Hippocampal formation (tissue), 2 donors: ENCODE measurements around the gene PCYT2.
"Not testable (repeated sequence)": the region's sequence is repeated elsewhere in the genome, so short reads cannot be mapped to it uniquely, and the experiment has no call there.

Experiments used
- DNase-seq, 2 donors: peaks; one replicate each; lab custom pipeline; 2025; lab: John Stamatoyannopoulos, UW

Gene PCYT2

DNA sequence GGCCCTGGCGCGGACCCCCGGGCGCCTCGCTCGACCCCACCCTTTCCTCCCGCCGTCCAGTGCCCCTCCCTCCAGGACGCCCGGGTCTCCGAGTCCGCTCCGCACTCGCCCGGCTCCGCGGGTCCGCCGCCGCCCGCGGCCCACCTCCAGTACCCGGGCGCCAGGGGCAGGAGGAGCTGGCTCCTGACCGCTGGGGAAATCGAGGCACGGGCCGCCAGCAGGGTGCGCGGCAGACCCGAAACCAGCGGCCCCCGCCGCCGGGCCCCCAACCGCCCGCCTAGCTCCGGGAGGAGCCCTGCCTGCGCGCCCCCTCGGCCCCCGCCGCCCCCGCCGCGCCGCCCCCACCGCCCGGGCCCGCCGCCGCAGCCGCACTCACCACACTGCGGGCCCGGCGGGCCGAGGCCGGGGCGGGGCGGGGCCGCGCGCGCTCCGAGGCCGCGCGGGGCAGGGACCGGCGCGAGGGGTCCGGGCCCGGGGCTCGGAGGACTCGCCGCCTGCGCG lies 16.0 kb upstream of the PCYT2 start:
- DNase-seq, result no peak

DNA sequence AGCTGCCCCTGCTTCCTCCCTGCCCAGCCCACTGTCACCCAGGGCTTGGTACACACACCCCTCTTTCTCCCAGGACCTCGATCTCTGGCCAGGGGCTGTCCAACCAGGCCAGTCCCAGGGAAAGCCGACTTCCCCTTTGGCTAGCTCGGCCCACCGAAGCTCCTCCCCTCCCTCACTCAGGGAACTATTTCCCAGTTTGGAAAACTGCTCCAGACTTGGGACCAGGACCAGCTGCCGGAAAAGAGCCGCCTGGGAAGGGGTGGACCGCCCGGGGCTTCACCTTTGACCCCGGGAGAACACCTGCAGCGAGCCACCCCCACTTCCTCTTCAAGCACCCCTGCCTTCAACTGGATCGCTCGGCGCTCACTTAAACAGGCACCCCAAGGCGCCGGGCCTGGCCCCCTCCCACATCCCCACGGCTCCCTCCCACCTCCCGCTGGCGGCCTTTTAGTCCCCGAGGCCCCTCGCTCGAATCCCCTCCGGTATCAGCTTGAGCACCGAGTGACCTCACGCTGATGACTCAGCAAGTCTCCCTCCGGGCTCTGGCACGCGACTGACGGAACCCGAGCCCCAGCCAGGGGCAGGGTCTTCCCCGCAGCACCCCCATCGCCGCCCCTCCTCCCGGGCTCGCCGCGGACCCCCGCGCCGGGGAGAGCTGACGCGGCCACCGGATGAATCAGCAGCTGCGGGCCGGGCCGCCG lies 15.4 kb upstream of the PCYT2 start:
- DNase-seq, result peak in 1 of 2 donors; percentile 17

DNA sequence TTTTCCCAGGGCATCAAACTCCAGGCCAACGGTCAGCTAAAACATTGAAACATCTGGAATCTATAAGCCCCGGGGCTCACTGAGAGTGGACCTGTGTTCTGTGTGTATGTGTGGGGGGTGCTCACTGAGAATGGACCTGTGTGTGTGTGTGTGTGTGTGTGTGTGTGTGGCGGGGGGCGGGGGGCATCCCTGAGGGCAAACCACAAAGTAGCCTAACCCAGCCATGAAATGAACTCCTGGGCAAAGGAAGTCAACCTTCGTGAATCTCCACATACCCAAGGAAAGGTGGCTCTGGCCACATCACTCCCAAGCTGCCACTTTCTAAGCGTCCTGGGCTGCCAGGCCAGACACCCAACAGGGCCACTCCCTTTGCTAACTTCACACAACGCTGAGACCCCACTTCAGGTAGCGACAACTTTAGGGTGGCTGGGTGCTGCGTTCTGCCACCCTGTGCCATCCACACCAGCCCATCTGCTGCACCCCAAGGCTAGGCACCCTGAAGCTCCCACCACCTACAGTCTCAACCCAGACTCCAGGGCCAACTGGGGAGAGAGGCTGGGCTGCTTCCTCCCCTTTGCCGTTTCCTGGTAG lies 14.8 kb upstream of the PCYT2 start:
- no peak for DNase-seq

DNA sequence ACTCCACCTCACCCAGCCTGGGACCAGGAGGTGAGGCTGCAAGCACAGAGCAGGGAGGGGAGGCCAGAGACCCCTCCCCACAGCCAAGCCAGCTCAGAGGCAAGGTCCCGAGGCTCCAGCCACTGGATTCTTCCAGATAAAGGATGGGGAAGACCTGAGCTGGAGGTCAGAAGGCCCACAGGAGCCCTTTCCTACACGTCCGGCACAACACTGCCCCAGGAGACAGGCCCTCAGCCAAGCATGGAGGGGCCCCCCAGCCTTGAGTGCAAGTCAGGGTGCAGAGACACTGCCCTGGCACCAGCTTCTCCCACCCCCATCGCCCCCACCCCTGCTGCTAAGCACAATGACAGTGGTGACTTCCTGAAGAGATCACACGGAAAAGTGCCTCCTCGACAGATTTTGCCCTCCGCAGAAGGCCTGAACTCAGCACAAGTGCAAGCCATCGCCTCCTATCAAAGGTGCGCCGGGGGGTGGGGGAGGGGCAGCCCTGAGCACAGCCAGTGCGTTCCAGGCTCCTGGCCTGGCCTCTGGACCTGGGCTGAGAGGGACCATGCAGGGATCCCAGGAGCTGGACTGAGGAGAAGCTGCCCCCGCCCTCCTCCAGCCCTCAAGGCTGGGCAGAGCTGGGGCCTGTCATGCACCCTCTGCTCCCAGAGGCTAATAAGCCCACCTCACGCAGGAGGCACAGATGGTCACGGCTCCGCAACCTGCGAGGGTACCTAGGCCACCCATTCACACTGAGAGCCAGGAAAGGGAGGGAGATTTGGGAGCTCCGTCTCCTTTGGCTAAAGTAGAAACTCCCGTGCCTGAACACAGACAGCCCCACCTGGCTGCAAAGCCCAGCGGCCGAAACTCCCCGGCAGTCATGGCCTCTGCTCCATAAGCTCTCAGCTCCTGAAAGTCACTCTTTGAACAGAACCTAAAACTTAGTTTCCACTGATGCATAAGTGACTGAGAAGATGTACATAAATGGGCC lies 13.6 kb upstream of the PCYT2 start:
- DNase-seq, result no peak

DNA sequence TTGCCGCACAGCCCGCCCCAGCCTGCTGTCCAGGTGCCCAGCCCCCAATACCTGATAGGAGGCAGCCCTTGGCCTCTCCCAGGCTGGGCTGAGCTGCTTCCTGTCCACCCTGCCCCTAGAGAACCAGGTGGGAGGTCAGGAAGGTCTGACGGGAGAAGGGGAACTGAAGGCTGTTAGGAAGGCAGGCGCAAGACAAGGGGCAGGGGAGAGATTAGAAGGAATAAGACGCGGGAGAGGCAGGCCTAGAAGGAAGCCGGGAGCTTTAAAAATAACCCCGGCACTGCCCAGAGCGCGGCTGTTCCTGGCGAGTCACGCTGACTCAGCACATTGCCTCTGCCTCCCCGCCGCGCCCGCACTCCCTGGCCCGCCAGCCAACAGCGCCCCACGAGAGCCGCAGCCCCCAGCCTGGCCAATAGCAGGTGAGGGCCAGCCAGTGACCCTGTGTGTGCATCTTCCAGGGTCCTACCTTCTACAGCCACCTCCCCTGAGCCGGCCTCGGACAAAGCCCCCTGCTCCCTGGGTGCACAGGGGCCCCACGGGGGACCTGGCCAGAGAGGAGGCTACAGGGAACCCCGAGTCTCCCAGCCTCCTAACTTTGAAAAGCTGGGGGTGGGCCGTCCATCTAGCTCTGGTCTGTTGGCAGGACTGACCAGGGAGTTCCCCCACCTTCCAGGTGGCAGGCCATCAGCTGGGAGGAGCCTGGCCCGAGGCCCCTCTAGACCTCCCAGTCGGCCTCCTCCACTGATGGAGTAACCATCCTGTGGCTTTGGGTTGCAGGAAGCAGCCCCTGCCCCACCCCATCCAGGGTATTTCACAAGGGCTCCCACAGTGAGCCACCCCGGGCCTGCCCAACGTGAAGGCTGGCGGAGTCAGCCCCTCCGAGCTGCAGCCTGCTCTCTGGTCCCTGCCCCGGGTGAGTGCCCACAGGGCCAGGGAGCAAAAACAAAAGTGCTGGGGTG lies 12.4 kb upstream of the PCYT2 start:
- DNase-seq, result peak in 1 of 2 donors; percentile 25

DNA sequence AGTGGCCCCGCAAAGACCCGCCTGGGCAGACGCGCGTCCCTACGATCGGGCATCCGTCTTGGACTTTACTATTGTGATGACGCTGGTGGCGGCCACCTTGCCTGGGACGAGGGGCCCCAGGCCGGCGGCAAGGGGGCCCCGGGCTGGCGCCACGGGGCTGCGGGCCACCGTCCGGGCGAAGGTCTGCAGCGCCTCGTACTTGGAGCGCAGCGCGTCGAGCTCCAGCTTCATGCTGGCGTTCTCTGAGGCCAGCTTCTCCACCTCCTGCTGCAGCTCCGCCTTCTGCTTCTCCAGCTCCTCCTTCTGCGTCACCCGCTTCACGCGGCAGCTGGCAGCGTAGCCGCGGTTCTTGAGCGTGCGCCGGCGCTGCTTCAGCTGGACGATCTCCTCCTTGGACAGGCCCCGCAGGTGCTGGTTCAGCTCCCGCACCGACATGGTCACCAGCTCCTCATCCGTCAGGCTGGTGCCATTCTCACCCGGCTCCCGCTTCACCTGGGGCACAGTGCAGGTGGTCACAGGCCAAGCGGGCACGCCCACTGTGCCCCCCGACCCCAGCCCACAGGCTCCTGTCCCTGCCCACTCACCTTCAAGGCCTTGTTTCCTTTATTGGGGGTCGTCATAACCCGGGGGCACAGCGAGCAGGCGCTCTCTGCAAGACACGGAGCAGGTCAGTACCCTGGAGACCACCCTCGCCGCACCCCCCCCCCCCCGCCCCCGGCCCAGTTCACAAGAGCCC lies 11.5 kb upstream of the PCYT2 start:
- DNase-seq, result no peak

DNA sequence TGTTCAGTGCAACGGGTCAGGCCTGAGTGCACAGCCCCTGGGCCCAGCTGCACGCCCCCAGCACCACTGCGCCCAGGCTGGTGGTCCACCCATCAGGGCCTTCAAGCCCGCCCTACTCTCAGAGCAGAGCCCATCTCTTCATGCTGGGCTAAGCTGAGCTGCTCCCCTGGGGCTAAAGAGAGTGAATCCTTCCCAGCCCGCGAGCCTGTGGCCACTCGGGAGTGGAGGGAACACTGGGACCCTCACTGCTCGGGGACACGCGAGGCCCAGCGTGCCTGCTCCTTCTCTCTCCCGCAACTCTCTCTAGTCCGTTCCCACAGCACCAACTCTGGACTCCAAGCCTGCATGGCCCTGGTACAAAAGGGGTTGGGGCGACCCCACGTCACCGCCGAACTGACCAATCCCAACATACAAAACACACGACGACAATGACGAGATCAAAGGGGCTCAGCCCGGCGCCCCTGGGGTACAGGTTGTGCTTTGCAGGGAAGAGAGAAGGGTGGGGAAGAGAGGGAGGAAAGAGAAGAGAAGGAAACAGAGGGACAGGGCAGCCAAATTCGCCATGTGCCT lies 10.9 kb upstream of the PCYT2 start:
- no peak for DNase-seq

DNA sequence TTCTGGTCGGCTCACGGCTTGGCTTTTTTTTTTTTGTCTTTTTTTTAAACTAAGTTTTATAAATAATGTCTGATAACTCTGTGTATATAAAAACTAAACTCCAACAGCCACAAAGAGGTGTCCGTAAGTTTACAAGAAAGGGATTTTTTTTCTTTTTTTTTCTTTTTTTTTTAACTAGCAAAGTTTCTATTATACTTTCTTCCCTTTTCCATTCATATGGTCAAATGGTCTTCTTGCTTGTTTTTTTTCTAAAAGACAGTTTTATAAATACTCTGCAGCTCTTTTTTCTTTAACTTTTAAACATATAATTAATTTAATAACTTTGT lies 10.3 kb upstream of the PCYT2 start:
- DNase-seq, result no peak

DNA sequence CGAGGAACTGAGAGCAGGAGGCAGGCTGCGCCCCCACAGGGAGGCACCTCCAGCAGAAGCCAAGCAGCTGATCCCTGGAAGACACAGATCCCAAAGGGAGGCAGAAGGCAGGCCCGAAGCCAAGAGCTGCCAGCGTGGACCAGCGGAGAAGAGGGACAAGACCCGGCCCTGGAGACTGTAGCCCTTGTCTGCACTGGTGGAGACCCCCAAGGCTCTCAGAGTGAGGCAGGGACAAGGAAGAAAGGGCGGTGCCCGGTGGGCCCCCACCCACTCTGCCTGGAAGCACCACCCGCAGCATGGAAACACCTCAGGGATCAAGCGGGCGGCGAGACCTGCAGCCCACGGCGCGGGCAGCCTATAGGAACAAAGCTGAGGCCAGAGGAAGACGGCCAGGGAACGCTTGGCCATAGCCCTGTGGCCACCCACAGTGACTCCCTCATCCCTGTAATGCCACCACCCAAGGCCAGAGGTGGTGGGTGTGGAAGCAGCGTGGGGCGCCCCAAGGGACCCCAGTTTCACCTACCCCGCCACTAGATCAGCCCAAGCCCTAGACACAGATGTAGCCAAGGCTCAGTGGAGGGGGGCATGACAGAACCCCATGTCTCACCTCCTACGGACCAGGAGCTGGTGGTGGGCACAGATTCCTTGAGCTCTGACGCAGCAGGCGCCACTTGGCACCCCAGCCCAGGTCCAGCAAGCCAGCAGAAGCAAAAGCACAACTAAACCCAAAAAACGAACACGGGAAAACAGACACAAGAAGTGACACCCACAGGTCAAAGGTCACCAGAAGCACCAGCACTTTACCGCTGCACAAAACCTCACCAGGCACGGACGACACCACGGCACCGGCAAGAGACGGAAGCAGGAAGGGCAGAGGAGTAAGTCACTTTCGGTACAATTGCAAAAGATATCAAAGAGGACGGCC lies 9.7 kb upstream of the PCYT2 start:
- DNase-seq, result no peak

DNA sequence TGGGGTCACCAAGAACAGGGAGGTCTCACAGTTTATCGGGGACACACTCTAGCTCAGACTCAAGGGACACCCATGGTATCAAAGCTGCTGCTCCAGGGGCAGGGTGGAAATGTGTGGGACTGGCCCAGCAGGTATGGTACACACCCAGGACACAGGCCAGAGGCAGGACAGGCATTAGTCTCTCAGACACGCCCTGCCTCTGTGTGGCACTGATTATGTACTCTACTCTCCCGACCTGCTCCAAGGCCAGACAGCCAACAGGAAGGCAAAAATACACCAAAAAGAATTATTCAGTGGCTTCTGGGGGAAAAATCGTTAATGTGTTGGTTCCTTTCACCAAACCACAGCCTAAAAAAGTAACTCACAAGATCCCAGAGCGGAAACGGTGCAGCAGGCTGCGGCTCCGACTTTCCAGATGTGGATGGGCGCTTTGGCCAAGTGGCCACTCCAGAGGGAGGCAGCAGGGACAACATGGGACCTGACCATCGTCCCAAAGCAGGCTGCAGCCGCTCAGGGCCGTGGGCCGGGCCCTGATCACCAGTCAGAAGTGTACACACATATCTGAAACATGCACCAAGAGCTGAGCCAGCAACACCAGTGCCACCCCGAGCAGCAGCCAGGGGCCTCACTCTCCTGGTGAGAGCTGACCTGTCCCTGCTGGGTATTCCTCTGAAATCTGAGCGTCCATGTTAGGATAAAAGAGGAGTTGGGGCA lies 7.8 kb upstream of the PCYT2 start:
- no peak for DNase-seq

DNA sequence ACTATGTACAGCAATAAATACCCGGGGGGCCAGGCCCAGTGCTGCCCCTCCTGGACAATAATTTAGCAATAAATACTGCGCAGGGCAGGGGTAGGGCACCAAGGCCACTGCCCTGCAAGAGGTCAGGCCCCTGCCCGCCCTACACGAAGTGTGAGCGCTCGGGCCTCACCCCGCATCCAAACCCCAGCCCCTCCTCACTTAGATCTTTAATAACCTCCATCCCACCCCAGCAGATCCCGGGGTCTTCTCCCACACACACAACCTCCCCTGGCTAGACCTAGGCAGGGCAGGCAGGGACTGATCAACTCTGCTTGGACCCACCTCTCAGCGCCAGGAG lies 7.1 kb upstream of the PCYT2 start:
- DNase-seq, result not testable (repeated sequence)

DNA sequence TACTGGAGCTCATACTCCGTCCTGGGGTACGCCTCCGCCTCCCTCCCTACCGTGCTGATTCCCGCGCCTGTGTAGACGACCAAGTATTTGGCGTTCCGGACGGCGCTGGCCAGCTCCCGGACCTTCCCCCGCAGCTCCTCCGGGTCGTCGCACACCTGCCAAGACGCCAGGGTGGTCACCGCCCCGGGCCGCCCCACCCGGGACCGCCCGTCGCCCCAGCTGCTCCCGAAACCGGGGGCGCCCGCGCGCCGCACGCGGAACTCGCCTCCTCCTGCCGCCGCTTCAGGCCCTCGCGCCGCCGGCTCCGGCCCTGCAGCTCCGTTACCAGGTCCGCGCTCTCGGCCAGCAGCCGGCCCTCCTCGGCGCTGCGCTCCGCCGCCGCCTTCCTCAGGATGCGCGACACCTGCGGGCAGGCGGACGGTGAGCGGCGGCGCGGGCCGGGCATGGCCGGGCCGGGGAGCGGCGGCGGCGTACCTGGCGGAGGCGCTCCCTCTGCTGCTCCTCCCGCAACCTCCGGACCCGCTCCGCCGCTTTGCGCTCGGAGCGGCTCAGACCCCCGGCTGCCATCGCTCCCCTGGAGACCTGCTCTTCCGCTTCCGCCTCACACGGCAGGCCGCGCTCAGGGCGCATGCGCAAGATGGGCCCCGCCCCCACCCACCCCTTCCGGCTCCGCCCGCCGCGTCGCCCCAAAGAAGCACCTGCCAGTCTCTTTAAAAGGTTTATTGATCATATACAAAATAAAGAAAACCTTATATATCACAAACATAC lies 6.5 kb upstream of the PCYT2 start, which contains the start of gene SIRT7:
Gene SIRT7 (minus strand): TSS at position 612 of the 768 bp plus-strand sequence. CDS start 45 bp downstream, at position 567.
- peak; percentile 62 to 80 for DNase-seq

DNA sequence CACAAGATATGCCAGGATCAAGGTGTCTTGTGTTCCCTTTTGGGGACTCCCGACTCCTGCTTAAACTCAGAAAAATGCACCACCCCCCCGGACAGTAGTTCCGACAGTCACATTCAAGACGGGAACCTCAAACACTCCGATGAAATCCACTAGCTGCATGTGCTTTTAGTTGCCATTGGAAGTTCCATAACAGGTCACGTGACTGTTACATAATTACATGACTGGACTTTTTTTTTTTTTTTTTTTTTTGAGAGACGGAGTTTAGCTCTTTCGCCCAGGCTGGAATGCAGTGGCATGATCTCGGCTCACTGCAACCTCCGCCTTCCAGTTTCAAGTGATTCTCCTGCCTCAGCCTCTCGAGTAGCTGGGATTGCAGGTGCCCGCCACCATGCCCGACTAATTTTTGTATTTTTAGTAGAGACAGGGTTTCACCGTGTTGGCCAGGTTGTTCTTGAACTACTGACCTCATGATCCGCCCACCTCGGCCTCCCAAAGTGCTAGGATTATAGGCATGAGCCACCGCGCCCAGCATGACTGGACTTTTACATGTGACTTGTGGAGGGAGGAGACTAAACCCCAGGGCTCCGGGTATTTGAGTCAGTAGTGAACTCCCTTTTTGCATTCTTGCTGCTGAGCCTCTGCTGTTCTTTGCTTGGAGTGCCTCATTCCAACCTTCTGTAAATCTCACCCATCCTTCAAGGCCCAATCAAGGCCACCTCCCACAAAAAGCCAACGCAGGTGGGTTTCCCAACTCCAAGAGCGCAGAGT lies 5.2 kb upstream of the PCYT2 start:
- DNase-seq, result no peak

DNA sequence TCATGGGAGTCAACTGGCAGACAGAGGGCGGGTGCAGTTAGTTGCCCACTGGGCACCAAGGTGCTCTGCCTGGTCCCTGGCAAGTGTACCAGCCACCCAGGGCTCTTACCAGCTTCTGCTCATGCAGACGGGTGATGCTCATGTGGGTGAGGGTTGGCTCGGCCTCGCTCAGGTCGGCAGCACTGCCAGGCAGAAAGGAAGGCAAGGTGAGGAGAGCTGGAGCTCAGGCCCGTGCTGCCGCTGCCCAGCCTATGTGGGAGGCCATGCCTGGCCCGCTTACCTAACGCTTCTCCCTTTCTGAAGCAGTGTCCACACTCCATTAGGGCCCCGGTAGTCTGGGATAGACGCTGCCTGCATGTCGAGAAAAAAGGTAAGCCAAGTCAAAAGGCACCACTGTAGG lies 4.1 kb upstream of the PCYT2 start:
- no peak for DNase-seq

DNA sequence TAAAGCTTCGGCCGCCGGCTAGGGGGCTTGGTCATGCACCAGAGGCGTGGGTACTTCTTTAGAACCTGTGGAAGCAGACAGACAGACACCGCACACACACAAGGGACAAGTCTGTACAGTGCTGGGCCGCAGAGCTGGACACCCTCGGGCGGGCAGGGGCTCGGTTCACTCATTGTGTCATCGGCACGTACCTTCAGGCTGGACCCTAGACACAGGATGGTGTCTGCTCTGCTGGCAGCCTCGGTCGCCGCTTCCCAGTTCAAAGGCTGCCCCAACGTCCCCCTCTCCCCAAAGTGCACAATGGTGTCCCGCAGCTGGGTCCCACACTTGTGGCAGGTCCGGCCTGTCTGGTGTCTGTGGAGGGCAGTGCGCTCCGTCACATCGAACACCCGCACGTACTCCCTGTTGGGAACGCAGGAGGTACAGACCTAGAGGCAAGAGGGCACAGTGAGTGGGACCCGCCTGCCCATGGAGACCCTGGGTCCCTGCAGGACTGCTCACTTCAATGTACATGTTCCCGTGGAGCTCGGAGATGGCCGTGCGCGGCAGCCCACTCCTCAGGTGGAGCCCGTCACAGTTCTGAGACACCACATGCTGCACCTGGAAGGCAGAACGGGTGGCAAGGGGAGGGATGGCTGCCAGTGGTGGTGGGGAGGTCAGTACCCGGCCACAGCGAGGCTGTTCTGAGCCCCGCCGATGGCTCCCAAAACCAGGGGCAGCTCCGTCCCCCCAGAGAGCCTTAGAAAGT lies 3.1 kb upstream of the PCYT2 start:
- no peak for DNase-seq

DNA sequence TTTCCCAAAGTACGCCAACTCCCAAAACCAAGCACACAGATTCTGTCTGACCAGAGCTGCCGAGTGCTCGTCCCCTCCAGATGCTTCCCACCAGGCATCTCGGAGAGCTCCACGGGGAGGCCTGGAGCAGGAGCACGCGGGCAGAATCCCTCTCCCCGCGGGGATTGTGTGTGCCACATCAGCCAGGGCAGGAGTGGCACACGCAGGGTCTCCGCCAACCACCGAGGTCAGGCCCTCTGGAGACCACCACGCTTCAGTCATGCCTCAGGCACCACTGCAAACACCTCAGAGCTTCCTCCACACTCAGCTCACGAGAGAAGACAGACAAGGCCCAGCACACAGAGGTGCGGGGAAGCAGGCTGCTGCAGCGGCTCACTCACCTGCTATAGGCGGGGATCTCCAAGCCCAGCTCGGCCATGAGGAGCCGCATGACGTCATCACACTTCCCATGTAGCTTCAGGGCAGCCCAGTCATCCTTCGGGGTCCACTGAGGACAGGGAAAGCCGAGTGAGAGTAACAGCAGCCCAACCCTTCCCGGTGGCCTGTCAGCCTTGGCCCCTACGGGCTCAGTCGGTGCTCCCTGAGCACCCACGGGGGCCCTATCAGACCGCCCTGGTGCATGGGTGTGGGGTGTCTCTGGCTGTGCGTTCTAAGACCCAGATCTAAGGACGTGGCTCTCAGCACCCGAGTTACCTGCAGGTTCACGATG lies 2.3 kb upstream of the PCYT2 start:
- no peak for DNase-seq
